Ammon's horn (tissue), 1 donor: Measurements from ENCODE around the gene PLD6.
"Not testable (repeated sequence)": the region's sequence is repeated elsewhere in the genome, so short reads cannot be mapped to it uniquely, and the experiment has no call there.

Experiments
- DNase-seq: peaks from one replicate; pipeline ENCODE4 v3.0.0-alpha.2; 2016; ENCODE audit warnings: low spot score

The PLD6 gene

GRCh38 chr17:17175917-17176316, 30.2 kb downstream of the PLD6 start:
- DNase-seq = peak; percentile 15

- DNase-seq = no peak
Observed at GRCh38 chr17:17175340-17175739, 30.8 kb downstream of the PLD6 start.

DNA sequence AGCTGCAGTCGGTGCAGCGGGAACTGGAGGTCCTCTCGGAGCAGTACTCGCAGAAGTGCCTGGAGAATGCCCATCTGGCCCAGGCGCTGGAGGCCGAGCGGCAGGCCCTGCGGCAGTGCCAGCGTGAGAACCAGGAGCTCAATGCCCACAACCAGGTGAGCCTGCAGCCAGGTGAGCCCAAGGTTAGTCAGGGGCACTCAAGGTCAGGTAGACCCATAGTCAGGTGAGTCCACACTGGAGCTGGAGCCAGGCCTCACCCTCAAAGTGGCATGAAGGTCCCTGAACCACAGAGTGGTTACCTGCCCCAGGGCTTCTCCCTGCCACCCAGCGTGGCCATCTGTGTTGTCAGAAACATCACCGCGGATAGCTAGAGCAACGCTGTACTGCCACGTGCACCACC, 32.2 kb downstream of the PLD6 start:
- DNase-seq = no peak

DNA sequence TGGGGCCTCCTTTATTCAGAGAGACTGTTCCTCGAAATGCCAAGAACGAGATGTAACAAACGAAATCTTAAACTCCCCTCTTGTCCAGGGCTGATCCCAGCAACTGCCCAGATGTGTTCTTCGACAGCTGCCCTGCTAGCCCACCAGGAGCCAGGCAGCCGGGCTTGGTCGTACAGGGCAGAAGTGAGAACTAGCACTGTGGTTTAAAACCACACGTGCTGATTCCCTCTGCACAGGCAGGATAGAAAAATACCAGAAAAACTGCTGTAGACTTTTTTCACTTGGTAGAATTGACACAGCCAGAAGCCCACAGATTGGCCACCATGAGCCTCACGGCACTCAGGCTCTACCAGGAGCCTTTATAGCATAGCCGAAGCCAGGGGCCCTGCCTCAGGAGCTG, 33.1 kb downstream of the PLD6 start:
- no peak for DNase-seq

- DNase-seq = no peak
Observed at GRCh38 chr17:17172001-17172939, 33.9 kb downstream of the PLD6 start.

DNA sequence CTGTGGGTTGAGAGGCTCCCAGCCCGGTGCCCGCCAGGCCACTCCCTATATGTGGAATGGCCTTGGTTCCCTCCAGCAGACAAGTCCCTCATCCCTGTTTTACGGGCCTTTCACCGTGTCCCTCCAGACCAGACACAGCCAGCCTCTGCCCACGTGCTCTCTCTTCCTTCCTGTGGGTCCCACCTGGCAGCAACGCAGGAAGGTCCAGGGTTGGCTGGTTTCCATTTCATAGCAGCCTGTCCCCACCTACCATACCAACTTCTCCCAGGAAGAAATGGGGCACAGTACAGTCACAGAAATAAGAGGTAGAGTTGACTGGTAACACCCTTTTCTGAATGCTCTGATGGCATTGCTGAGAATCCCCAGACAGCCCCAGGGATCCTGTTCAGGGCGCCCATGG, 34.9 kb downstream of the PLD6 start:
- DNase-seq = no peak

DNA sequence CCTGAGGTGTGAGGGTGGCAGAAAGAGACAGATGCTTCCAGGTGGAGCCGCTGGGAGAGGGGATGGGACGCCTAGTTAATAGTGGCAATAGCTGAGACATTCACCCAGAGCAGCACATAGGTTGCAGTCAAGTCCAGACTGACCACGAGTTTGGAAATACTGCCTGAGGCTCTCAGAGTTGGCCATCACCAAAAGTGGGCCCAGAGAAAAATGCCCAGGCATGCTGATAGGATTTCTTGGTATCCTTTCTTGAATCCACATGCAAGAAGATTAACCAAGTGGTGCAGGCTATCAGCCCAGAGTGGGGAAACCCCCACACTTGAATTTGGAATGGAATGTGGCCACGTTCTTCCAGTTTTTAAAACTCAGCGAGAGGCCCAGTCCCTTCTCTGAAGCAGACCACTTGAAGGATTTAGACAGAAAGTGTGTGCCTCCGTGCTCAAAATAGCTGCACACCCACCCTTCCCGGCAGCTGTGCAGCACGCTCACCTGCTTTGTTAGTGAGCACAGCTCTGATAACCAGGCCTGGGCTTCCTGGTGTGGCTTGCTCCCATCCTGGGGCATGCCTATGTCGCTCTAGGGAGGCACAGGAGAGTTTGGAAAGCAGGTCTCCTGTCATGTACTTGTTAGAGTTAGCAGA, 35.7 kb downstream of the PLD6 start:
- DNase-seq = no peak

GRCh38 chr17:17169396-17169795, 36.7 kb downstream of the PLD6 start:
- DNase-seq = no peak

GRCh38 chr17:17168401-17168800, 37.7 kb downstream of the PLD6 start:
- DNase-seq = no peak

- DNase-seq = no peak
Observed at GRCh38 chr17:17167986-17168385, 38.1 kb downstream of the PLD6 start.

DNA sequence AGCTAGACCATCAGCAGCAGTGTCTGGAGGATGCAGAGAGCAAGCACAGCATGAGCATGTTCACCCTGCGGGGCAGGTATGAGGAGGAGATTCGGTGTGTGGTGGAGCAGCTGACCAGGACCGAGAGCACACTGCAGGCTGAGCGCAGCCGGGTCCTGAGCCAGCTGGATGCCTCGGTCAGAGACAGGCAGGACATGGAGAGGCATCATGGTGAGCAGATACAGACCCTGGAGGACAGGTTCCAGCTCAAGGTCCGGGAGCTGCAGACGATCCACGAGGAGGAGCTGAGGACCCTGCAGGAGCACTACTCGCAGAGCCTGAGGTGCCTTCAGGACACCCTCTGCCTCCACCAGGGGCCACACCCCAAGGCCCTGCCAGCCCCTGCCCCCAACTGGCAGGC, 38.8 kb downstream of the PLD6 start:
- DNase-seq = no peak

- DNase-seq = no peak
Observed at GRCh38 chr17:17166446-17166845, 39.7 kb downstream of the PLD6 start.

DNA sequence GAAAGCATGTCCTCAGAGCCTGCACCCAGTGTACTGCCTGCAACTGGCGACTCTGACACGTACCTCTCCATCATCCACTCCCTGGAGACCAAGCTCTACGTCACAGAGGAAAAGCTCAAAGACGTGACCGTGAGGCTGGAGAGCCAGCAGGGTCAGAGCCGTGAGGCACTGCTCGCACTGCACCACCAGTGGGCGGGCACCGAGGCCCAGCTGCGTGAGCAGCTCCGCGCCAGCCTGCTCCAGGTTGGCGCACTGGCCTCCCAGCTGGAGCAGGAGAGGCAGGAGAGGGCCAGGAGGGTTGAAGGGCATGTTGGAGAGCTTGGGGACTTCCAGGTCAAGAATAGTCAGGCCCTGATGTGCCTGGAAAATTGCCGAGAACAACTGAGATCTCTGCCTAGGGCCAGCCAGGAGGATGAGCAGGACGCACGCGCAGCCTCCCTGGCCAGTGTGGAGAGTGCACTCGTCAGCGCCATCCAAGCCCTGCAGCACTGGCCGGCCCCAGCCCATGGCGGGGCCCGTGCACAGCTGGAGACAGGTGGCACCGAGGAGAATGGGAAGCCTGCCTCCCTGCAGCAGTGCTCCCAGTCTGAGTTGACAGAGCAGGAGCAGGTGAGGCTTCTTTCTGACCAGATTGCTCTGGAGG, 40.3 kb downstream of the PLD6 start:
- no peak for DNase-seq

DNA sequence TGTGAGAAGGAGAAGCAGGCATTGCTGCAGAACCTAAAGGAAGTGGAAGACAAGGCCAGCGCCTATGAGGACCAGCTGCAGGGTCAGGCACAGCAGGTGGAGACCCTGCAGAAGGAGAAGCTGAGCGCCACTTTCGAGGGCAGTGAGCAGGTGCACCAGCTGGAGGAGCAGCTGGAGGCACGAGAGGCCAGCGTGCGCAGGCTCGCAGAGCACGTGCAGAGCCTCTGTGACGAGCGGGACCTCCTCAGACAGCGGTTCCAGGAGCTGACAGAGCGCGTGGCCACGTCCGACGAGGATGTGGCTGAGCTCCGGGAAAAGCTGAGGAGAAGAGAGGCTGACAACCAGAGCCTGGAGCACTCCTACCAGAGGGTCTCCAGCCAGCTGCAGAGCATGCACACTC, 41.5 kb downstream of the PLD6 start:
- no peak for DNase-seq

DNA sequence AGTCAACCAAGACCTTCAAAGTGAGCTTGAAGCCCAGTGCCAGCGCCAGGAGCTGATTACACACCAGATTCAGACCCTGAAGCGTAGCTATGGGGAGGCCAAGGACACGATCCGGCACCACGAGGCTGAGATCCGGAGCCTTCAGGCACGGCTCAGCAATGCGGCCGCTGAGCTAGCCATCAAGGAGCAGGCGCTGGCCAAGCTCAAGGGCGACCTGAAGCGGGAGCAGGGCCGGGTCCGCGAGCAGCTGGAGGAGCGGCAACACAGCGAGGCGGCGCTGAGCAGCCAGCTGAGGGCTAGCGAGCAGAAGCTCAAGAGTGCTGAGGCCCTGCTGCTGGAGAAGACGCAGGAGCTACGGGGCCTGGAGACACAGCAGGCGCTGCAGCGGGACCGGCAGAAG, 42.0 kb downstream of the PLD6 start:
- no peak for DNase-seq

- DNase-seq = no peak
Observed at GRCh38 chr17:17161759-17162158, 44.4 kb downstream of the PLD6 start.

DNA sequence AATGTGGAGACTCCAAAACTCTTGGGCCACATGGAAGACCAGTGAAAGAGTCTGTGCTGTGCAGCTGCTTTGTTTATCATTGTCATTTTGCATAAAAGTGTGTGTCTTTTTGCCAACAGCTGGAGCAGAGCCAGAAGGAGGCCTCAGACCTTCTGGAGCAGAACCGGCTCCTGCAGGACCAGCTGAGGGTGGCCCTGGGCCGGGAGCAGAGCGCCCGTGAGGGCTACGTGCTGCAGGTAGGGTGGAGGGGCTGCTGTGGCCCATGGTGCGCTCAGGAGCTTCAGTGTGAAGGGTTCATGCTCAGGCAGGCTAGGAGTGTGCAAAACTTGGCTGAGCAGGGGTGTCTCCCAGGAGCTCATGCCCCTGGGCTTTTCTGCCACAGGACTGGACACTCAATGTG, 45.0 kb downstream of the PLD6 start:
- no peak for DNase-seq

DNA sequence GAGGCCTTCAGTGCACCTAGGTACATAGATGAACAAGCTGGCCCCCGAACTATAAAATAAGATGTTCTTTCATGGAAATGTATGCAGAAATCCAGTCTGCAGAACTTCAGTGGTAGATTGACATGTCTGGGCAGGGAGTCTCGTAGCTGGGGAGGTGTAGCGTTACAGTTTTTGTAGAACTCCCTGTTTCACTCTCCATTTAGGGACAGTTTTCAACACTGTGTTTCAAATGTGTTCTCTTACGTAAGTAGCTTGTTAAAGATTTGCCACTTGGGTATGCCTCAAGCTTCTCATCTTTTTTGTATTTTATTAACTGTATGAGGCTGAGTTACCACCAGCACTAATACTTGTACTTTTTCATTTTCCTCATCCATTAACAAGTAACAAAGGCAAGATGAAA, 46.6 kb downstream of the PLD6 start:
- DNase-seq = no peak

DNA sequence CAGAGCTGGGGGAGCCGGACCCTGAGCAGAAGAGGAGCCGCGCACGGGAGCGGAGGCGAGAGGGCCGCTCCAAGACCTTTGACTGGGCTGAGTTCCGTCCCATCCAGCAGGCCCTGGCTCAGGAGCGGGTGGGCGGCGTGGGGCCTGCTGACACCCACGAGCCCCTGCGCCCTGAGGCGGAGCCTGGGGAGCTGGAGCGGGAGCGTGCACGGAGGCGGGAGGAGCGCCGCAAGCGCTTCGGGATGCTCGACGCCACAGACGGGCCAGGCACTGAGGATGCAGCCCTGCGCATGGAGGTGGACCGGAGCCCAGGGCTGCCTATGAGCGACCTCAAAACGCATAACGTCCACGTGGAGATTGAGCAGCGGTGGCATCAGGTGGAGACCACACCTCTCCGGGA, 47.6 kb downstream of the PLD6 start:
- DNase-seq = not testable (repeated sequence)

DNA sequence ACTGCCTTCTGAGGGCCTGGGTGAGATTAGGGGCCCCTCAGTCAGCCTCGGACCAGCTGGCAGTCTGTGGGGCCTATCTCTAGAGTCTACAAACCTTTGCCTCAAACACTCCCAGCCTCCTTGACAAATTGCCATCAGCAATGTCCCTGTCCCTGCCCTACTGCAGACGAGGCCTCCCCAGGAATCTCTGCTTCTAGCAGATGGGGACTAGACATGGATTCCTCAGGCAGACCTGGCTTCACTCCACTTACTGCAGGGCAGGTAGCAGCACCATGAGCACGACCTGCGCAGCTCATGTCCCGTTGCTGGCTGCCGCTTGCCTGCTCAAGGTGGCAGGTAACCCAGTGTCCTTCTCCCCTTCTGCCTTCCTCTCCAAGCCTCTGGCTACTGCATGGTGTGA, 49.1 kb downstream of the PLD6 start:
- no peak for DNase-seq

GRCh38 chr17:17156511-17156910, 49.6 kb downstream of the PLD6 start:
- no peak for DNase-seq

DNA sequence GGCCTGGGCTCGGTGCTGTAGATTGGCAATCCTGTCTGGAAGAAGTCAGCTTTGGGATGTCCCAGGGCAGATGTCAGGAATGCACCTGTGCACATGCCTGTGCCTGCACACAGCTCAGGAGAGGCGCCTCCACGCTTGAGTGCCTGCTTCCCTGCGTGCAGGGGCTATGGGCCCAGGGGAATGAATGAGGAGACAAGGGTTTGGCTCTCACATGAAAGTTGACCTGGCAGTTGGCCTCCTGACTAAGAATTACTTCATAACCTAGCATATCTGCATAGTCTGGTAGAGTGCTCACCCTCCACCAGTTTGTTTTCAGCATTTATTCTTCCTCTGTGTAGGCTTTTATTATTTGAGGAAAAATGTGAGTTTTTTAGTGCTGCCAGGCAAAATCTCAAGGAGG, 50.0 kb downstream of the PLD6 start:
- no peak for DNase-seq

DNA sequence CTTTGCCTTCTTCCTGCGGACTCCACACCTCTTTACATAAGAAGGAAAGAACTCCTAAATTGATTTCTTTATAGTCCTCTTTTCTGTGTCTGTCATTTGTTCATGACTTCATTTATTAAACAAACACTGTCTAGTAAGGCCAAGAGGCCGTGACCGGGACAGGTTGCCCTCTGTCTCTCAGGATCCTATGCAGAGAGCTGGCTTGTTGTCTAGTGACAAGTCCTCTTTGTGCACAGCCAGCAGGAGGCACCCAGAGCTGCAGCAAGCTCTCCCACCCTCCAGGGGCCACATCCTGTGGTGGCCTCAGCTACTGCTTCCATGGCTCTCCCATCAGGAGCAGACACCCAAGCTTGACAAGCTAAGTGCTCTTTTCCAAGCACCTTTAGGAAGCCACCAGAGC, 50.6 kb downstream of the PLD6 start:
- no peak for DNase-seq
